Progenitor cell of endocrine pancreas (in vitro differentiated cells): ENCODE data around the gene CLCN4. TPM values are rescaled to one million over a fixed set of nuclear protein-coding genes. Genes with fewer than 3 reads are reported as not detected.

Experiments used
- DNase-seq: peaks from one replicate; pipeline ENCODE4 v3.0.0; 2021; ENCODE audit warnings: low spot score; ENCODE audit not compliant: unreplicated experiment
- H3K27ac Mint-ChIP-seq: 2 replicates; pipeline ENCODE4 v1.8.0; 2021; ENCODE audit warnings: mild to moderate bottlenecking, moderate library complexity, mixed read lengths
- H3K27me3 Mint-ChIP-seq: 2 replicates; pipeline ENCODE4 v1.8.0; 2021; ENCODE audit warnings: mixed read lengths
- H3K36me3 Mint-ChIP-seq: 2 replicates; pipeline ENCODE4 v1.8.0; 2022; ENCODE audit warnings: mixed read lengths; ENCODE audit not compliant: insufficient read depth
- H3K4me1 Mint-ChIP-seq: 2 replicates; pipeline ENCODE4 v1.8.0; 2021; ENCODE audit warnings: low read depth, mixed read lengths
- H3K4me3 Mint-ChIP-seq: 2 replicates; pipeline ENCODE4 v1.8.0; 2021; ENCODE audit warnings: low read depth, mild to moderate bottlenecking, moderate library complexity, mixed read lengths
- H3K9me3 Mint-ChIP-seq: 2 replicates; pipeline ENCODE4 v1.8.0; 2021; ENCODE audit warnings: low read depth, mixed read lengths
- total RNA-seq: library from RNA; stranded (reverse); gene quantifications from 2 replicates; pipeline ENCODE4 v1.2.1, GENCODE V29; 2021
- TF ChIP-seq, protein P1 (sequence below): fragments of 200-600 bp; sonication (generic); IDR thresholded peaks from one replicate; pipeline ENCODE4 v1.5.0; 2021; ENCODE audit warnings: antibody characterized with exemption, mild to moderate bottlenecking; ENCODE audit not compliant: unreplicated experiment

Gene CLCN4
- total RNA-seq, 1 donor from 2014 or later: 15.2 TPM

DNA sequence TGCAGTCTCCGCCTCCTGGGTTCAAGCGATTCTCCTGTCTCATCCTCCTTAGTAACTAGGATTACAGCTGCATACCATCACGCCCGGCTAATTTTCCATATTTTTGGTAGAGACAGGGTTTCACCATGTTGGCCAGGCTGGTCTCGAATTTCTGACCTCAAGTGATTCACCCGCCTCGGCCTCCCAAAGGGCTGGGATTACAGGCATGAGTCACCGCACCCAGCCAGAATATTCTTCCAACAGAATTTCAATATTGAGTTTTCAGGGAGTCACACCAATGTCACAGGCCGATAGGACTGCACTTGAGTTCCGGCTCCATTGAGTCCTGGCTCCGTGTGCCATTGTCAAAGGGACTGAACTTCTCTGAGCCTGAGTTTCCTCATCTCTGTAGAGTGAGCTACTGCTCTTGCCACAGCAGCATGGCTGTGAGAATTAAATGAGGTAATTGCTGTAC is 82.9 kb downstream of the CLCN4 start:
- no peaks in the 10 kb centered on the region for H3K36me3 Mint-ChIP-seq
- DNase-seq: no peak
- no peak overlapping the region for H3K27ac Mint-ChIP-seq
- peaks cover 6% of the 10 kb centered on the region for H3K9me3 Mint-ChIP-seq
- no peaks in the 10 kb centered on the region for H3K27me3 Mint-ChIP-seq
- H3K4me1 Mint-ChIP-seq: no peaks in the 10 kb centered on the region
- H3K4me3 Mint-ChIP-seq: no peak overlapping the region
- TF ChIP-seq, protein P1, sequence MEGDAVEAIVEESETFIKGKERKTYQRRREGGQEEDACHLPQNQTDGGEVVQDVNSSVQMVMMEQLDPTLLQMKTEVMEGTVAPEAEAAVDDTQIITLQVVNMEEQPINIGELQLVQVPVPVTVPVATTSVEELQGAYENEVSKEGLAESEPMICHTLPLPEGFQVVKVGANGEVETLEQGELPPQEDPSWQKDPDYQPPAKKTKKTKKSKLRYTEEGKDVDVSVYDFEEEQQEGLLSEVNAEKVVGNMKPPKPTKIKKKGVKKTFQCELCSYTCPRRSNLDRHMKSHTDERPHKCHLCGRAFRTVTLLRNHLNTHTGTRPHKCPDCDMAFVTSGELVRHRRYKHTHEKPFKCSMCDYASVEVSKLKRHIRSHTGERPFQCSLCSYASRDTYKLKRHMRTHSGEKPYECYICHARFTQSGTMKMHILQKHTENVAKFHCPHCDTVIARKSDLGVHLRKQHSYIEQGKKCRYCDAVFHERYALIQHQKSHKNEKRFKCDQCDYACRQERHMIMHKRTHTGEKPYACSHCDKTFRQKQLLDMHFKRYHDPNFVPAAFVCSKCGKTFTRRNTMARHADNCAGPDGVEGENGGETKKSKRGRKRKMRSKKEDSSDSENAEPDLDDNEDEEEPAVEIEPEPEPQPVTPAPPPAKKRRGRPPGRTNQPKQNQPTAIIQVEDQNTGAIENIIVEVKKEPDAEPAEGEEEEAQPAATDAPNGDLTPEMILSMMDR: no peak

DNA sequence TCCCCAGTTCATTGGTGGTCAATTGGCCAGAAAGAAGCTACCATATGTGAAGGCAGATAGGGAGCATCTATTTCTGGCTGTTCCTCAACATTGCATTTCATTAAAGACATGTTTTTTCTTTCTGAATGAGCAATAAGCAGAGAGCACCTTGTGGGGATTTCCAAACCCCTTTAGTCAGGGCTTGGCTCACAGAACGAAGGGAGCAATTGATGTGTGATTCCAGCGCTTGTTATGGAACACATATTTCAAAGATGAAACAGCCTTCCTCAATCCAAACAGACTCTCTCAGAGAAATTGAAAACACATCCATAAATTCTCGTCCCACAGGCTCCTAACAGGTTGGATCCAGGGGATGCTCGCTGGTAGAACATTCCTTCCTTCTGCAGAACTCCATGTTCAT is 84.1 kb downstream of the CLCN4 start:
- Mint-ChIP-seq H3K4me1 (peaks cover 4% of the 10 kb centered on the region), H3K27ac (no peak overlapping the region), H3K4me3 (no peak overlapping the region), H3K36me3 (no peaks in the 10 kb centered on the region), H3K9me3 (peaks cover 3% of the 10 kb centered on the region), H3K27me3 (no peaks in the 10 kb centered on the region)
- no peak for DNase-seq
- TF ChIP-seq, protein P1: no peak

DNA sequence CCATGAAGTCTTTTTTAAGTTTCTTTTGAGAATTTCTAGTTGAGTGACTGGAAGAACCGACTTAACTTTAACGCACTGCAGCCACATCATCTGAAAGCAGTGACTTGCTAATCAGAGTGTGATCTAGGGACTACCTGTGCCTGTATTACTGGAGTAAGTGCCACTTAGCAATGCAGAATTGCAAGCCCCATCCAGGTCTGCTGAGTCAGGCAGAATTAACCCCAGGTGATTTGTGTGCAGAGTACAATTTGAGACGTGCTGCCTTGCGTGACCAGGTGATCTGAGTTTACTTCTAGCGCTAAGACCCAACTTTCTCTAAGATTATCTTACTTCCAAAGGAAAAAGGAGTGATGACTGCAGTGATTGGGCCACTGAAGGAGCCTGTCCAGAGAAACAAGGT is 85.3 kb downstream of the CLCN4 start:
- TF ChIP-seq, protein P1: no peak
- H3K9me3 Mint-ChIP-seq: peaks cover 3% of the 10 kb centered on the region
- no peaks in the 10 kb centered on the region for H3K27me3 Mint-ChIP-seq
- H3K36me3 Mint-ChIP-seq: no peaks in the 10 kb centered on the region
- no peak for DNase-seq
- no peak overlapping the region for H3K4me3 Mint-ChIP-seq
- H3K4me1 Mint-ChIP-seq: peaks cover 4% of the 10 kb centered on the region
- no peak overlapping the region for H3K27ac Mint-ChIP-seq

DNA sequence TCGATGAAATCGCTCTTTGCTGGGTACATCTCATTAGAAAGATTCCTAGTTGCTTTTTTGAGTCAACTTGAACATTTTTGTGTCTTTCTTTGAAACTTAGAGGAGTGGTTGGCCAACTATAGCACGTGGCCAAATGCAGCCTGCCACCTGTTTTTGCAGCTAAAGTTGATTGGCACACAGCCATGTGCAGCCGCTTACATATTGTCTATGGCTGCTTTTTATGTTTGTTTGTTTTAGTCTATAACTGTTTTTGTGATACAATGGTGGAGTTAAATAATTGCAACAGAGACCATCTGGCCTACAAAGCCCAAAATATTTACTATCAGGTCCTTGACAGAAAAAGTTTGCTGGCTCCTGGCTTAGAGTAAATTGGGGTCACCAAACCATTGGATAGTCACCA is 86.3 kb downstream of the CLCN4 start:
- no peak for DNase-seq
- Mint-ChIP-seq H3K27me3 (no peaks in the 10 kb centered on the region), H3K27ac (no peak overlapping the region), H3K4me1 (peaks cover 4% of the 10 kb centered on the region), H3K36me3 (no peaks in the 10 kb centered on the region), H3K4me3 (no peak overlapping the region), H3K9me3 (peaks cover 3% of the 10 kb centered on the region)
- TF ChIP-seq, protein P1: no peak

DNA sequence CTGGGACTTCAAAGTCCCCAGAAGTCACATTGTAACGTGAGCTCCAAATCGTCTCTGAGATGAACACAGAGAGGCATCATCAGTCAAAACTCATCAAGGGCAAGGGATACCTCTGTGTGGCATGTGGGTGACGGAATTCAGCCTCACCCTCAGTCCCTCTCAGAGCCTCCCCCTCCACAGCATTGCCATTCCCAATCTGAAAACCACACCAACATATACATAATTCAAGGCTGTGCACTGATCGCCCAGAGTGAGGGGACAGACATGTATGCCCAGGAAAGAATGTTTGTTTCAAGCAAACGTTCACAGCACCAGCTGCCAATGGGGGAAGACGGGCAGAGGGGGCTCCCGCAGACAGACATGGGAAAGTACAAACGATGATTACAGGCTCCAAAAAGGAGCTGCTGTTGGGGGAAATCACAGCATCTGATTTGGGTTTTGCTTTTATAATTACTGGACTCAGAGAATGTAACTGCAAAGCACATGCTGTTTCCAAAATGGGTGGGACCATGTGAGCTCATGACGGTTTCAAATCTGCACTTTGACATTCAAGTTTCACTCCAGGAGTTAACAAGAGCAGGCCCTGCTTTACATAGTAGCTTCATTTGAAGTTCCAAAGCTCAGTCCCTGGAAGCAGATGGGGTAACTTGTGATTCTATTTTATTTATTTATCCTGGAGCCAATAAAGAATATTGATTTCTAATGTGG is 88.3 kb downstream of the CLCN4 start:
- Mint-ChIP-seq H3K27ac (no peak overlapping the region), H3K9me3 (peaks cover 9% of the 10 kb centered on the region), H3K4me3 (no peak overlapping the region), H3K4me1 (peaks cover 4% of the 10 kb centered on the region), H3K36me3 (no peaks in the 10 kb centered on the region), H3K27me3 (no peaks in the 10 kb centered on the region)
- DNase-seq: no peak
- TF ChIP-seq, protein P1: no peak
